ENCODE results near the gene PRR33. TPM values are rescaled to one million over a fixed set of nuclear protein-coding genes. Genes with fewer than 3 reads are reported as not detected.
"Not testable (repeated sequence)": the region's sequence is repeated elsewhere in the genome, so short reads cannot be mapped to it uniquely, and the experiment has no call there.

PRR33 gene
- under 0.01 TPM in 1 of 2 replicates, not detected in the other for total RNA-seq (2014; rRNA removed)
- 1.5 TPM for polyA plus RNA-seq (2012)

- DNase-seq (ENCODE audit: low read depth) = no peak
Observed at GRCh38 chr11:1891831-1892115, at the start of gene PRR33. Gene PRR33 (minus strand): TSS chr11:1891895. CDS start chr11:1890584, 1,311 bp downstream.

GRCh38 chr11:1939788-1940187 lies 48.1 kb upstream of the PRR33 start:
- DNase-seq (ENCODE audit: low read depth) = not testable (repeated sequence)

GRCh38 chr11:1939006-1939625 lies 47.4 kb upstream of the PRR33 start:
- no peak for DNase-seq (ENCODE audit: low read depth)

- no peak for DNase-seq (ENCODE audit: low read depth)
Observed at GRCh38 chr11:1938343-1939005, 46.8 kb upstream of the PRR33 start.

GRCh38 chr11:1937616-1938342 lies 46.1 kb upstream of the PRR33 start:
- DNase-seq (ENCODE audit: low read depth) = no peak

GRCh38 chr11:1936781-1937615 lies 45.3 kb upstream of the PRR33 start:
- DNase-seq (ENCODE audit: low read depth) = no peak

GRCh38 chr11:1936072-1936780 lies 44.5 kb upstream of the PRR33 start:
- no peak for DNase-seq (ENCODE audit: low read depth)

- no peak for DNase-seq (ENCODE audit: low read depth)
Observed at GRCh38 chr11:1935156-1936071, 43.7 kb upstream of the PRR33 start.

- no peak for DNase-seq (ENCODE audit: low read depth)
Observed at GRCh38 chr11:1934335-1935155, 42.9 kb upstream of the PRR33 start.

GRCh38 chr11:1933416-1934334 lies 42.0 kb upstream of the PRR33 start:
- no peak for DNase-seq (ENCODE audit: low read depth)

- no peak for DNase-seq (ENCODE audit: low read depth)
Observed at GRCh38 chr11:1932681-1933080, 41.0 kb upstream of the PRR33 start.

GRCh38 chr11:1932105-1932480 lies 40.4 kb upstream of the PRR33 start:
- no peak for DNase-seq (ENCODE audit: low read depth)

GRCh38 chr11:1931341-1932104 lies 39.8 kb upstream of the PRR33 start:
- DNase-seq (ENCODE audit: low read depth) = no peak

- DNase-seq (ENCODE audit: low read depth) = no peak
Observed at GRCh38 chr11:1930462-1930830, 38.8 kb upstream of the PRR33 start.

- DNase-seq (ENCODE audit: low read depth) = no peak
Observed at GRCh38 chr11:1929621-1930461, 38.1 kb upstream of the PRR33 start.

GRCh38 chr11:1928891-1929541 lies 37.3 kb upstream of the PRR33 start:
- no peak for DNase-seq (ENCODE audit: low read depth)
